HepG2 (cell line): Measurements from ENCODE around the gene RRBP1. TPM values are rescaled to one million over a fixed set of nuclear protein-coding genes. Genes with fewer than 3 reads are reported as not detected.
A peak's percentile ranks its signal among the peaks of the same experiment; 100 is the strongest.

Experiments
- DPF2 ChIP-seq: sonication (generic); formaldehyde crosslinking; IDR thresholded peaks from 2 replicates; pipeline ENCODE4 v1.4.0; 2020; ENCODE audit warnings: mild to moderate bottlenecking, low read depth, missing genetic modification reagents, borderline replicate concordance
- FOXJ3 ChIP-seq: sonication (generic); formaldehyde crosslinking; IDR thresholded peaks from 2 replicates; pipeline ENCODE4 v1.4.0; 2020; ENCODE audit warnings: missing genetic modification reagents, mild to moderate bottlenecking, borderline replicate concordance
- HOXA9 ChIP-seq: sonication (generic); formaldehyde crosslinking; IDR thresholded peaks from 2 replicates; pipeline ENCODE4 v1.8.1; 2022; ENCODE audit warnings: missing genetic modification reagents, mild to moderate bottlenecking, moderate library complexity, borderline replicate concordance
- LCORL ChIP-seq, 2 experiments: fragments of 450-650 bp in 1 of 2; sonication (generic) in 1 of 2; formaldehyde crosslinking in 1 of 2; IDR thresholded peaks; 2 replicates each; pipeline versions ENCODE4 v1.5.0 to v1.6.1; 2017 to 2020; ENCODE audit warnings: antibody characterized with exemption in 1 of 2, missing genetic modification reagents in 1 of 2
- MIER3 ChIP-seq: IDR thresholded peaks from 2 replicates; pipeline ENCODE4 v1.6.1; 2016; ENCODE audit warnings: missing compliant biosample characterization, borderline replicate concordance
- NCOR1 ChIP-seq: fragments of 200-600 bp; sonication (generic); IDR thresholded peaks from 2 replicates; pipeline ENCODE4 v1.7.0; 2017; ENCODE audit warnings: antibody characterized with exemption, low read length, borderline replicate concordance
- REXO4 ChIP-seq: sonication (generic); formaldehyde crosslinking; IDR thresholded peaks from 2 replicates; pipeline ENCODE4 v1.8.0; 2022; ENCODE audit warnings: missing genetic modification reagents, mild to moderate bottlenecking, borderline replicate concordance
- ZBTB8A ChIP-seq: sonication (generic); formaldehyde crosslinking; IDR thresholded peaks from 2 replicates; pipeline ENCODE4 v1.4.0; 2020; ENCODE audit warnings: mild to moderate bottlenecking, low read depth, missing genetic modification reagents, borderline replicate concordance
- ZNF556 ChIP-seq: sonication (generic); formaldehyde crosslinking; IDR thresholded peaks from 2 replicates; pipeline ENCODE4 v1.4.0; 2020; ENCODE audit warnings: mild to moderate bottlenecking, missing genetic modification reagents, borderline replicate concordance
- polyA plus RNA-seq, 8 experiments: library from polyadenylated mRNA; depleted of rRNA in 3 of 8; stranded (reverse) in 7 of 8; unstranded in 1 of 8; fragments of >200 nt; fragmentation: Illumina TruSeq in 4 of 8; extraction: Trizol in 4 of 8; gene quantifications; 2 replicates each; pipeline versions ENCODE4 v1.2.1 to v1.2.3, GENCODE V29; 2011 to 2016; ENCODE audit warnings: low read depth in 4 of 8, missing spikeins in 1 of 8, mixed read lengths in 1 of 8; ENCODE audit not compliant: insufficient read depth in 1 of 8
- total RNA-seq, 5 experiments: library from RNA; depleted of rRNA; stranded (reverse); fragments of >200 nt; fragmentation: Illumina TruSeq; extraction: Trizol; gene quantifications; 2 replicates each; pipeline ENCODE4 v1.2.3, GENCODE V29; 2016; ENCODE audit warnings: low read depth in 1 of 5
- TF ChIP-seq, protein P1 (sequence below): fragments of 450-650 bp; IDR thresholded peaks from 2 replicates; pipeline ENCODE4 v1.6.1; 2017
- TF ChIP-seq, protein P2 (sequence below): sonication (generic); formaldehyde crosslinking; IDR thresholded peaks from 2 replicates; pipeline ENCODE4 v1.4.0; 2020; ENCODE audit warnings: mild to moderate bottlenecking, missing genetic modification reagents
- TF ChIP-seq, protein P3 (sequence below): sonication (generic); formaldehyde crosslinking; IDR thresholded peaks from 2 replicates; pipeline ENCODE4 v1.4.0; 2020; ENCODE audit warnings: missing genetic modification reagents
- TF ChIP-seq, protein P4 (sequence below): sonication (generic); formaldehyde crosslinking; IDR thresholded peaks from 2 replicates; pipeline ENCODE4 v1.4.0; 2020; ENCODE audit warnings: mild to moderate bottlenecking, missing genetic modification reagents
- TF ChIP-seq, protein P5 (sequence below): IDR thresholded peaks from 2 replicates; pipeline ENCODE4 v1.6.1; 2016; ENCODE audit warnings: missing biosample characterization, missing genetic modification reagents, low read depth

Gene RRBP1
- total and polyA plus RNA-seq, 2 of the 13 experiments (the other 11 are each of a cell fraction or from before 2014, with no cell fraction given), result 150 to 222 TPM

DNA sequence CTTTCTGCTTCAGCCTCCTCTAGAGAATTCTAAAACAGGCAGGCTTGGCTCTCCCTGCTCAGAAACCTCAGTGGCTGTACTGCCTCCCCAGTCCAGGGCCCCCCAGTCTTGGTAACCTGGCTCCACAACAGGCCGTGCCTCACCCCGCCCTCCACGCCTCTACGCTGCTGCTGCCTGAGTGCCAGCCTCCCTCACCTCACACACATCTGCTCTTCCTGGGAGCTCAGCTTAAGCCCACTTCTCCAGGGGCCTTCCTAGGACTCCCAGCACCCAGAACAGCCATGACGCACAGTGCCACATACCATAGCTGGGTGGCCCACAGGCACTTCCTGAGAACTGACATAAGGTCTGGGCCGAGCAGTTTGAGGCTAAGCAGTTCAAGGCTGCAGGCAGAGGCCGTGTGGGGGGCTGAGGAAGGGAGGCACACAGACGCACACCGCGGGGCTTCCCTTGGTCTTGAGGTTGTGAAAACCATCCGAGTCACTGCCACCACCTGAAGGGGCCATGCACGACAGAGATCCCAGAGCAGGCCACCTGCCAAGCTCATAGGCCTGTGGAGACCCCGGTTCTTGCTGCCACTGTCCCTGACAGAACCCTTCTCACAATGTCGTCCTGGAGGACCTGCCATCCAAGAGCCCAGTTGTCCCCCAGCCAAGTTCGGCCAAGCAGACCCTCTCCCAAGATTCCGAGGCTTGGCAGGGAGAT lies 69.6 kb downstream of the RRBP1 start (continued):
- TF ChIP-seq, protein P1, sequence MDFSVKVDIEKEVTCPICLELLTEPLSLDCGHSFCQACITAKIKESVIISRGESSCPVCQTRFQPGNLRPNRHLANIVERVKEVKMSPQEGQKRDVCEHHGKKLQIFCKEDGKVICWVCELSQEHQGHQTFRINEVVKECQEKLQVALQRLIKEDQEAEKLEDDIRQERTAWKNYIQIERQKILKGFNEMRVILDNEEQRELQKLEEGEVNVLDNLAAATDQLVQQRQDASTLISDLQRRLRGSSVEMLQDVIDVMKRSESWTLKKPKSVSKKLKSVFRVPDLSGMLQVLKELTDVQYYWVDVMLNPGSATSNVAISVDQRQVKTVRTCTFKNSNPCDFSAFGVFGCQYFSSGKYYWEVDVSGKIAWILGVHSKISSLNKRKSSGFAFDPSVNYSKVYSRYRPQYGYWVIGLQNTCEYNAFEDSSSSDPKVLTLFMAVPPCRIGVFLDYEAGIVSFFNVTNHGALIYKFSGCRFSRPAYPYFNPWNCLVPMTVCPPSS, result no peak
- TF ChIP-seq NCOR1, result no peak
- TF ChIP-seq REXO4 (CRISPR knock-in tag), result no peak
- TF ChIP-seq ZBTB8A (CRISPR knock-in tag), result no peak
- TF ChIP-seq DPF2 (CRISPR knock-in tag), result no peak
- TF ChIP-seq, protein P2, sequence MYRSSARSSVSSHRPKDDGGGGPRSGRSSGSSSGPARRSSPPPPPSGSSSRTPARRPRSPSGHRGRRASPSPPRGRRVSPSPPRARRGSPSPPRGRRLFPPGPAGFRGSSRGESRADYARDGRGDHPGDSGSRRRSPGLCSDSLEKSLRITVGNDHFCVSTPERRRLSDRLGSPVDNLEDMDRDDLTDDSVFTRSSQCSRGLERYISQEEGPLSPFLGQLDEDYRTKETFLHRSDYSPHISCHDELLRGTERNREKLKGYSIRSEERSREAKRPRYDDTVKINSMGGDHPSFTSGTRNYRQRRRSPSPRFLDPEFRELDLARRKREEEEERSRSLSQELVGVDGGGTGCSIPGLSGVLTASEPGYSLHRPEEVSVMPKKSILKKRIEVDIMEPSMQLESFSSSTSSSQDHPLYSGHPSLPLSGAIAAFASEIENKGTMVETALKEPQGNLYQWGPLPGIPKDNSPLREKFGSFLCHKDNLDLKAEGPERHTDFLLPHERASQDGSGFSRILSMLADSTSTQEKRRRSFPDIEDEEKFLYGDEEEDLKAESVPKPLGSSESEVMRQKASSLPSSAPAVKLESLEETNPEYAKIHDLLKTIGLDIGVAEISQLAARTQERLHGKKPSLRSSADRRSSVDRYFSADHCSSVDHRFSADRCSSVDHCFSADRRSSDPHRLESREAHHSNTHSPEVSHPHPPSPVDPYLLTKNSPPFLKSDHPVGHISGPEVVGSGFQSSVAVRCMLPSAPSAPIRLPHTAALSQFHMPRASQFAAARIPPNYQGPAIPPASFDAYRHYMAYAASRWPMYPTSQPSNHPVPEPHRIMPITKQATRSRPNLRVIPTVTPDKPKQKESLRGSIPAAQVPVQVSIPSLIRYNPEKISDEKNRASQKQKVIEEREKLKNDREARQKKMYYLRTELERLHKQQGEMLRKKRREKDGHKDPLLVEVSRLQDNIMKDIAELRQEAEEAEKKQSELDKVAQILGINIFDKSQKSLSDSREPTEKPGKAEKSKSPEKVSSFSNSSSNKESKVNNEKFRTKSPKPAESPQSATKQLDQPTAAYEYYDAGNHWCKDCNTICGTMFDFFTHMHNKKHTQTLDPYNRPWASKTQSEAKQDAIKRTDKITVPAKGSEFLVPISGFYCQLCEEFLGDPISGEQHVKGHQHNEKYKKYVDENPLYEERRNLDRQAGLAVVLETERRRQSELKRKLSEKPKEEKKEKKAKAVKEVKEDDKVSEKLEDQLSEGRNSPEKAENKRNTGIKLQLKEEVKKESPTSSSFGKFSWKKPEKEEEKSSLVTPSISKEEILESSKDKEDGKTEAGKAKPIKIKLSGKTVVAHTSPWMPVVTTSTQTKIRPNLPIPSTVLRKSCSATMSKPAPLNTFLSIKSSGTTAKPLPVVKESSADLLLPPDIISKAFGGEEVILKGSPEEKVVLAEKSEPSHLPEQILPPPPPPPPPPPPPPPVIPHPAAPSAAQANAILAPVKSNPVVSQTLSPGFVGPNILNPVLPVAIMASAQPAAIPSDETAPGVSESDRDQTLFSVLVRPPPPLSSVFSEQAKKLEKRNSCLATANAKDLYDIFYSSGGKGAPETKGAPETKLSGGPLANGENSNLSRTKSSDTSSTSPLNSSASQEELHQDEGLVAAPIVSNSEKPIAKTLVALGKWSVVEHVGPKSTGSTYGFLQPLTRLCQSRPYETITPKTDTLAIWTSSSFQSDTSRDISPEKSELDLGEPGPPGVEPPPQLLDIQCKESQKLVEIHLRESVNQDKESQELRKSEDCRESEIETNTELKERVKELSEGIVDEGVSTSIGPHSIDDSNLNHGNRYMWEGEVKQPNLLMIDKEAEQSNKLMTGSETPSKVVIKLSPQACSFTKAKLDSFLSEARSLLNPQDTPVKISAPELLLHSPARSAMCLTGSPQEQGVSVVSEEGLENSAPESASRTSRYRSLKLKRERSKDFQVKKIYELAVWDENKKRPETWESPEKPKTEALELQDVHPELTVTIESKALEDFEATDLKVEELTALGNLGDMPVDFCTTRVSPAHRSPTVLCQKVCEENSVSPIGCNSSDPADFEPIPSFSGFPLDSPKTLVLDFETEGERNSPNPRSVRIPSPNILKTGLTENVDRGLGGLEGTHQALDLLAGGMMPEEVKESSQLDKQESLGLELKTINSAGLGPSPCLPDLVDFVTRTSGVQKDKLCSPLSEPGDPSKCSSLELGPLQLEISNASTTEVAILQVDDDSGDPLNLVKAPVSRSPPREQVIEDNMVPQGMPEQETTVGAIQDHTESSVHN, result no peak
- no peak for TF ChIP-seq LCORL (IDR thresholded peaks at IDR 0.05)
- TF ChIP-seq LCORL (CRISPR knock-in tag; IDR thresholded peaks at IDR 0.05), result no peak
- no peak for TF ChIP-seq FOXJ3 (CRISPR knock-in tag)
- TF ChIP-seq HOXA9 (CRISPR knock-in tag), result no peak
- 0 out of 2 replicates have a peak, but pooled peaks have one; percentile 53 for TF ChIP-seq ZNF556
- TF ChIP-seq, protein P3, sequence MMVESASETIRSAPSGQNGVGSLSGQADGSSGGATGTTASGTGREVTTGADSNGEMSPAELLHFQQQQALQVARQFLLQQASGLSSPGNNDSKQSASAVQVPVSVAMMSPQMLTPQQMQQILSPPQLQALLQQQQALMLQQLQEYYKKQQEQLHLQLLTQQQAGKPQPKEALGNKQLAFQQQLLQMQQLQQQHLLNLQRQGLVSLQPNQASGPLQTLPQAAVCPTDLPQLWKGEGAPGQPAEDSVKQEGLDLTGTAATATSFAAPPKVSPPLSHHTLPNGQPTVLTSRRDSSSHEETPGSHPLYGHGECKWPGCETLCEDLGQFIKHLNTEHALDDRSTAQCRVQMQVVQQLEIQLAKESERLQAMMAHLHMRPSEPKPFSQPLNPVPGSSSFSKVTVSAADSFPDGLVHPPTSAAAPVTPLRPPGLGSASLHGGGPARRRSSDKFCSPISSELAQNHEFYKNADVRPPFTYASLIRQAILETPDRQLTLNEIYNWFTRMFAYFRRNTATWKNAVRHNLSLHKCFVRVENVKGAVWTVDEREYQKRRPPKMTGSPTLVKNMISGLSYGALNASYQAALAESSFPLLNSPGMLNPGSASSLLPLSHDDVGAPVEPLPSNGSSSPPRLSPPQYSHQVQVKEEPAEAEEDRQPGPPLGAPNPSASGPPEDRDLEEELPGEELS (CRISPR knock-in tag), result peak; percentile 0; the same call in 1 of the 2 replicates
- TF ChIP-seq, protein P4, sequence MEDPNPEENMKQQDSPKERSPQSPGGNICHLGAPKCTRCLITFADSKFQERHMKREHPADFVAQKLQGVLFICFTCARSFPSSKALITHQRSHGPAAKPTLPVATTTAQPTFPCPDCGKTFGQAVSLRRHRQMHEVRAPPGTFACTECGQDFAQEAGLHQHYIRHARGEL (CRISPR knock-in tag), result no peak
- TF ChIP-seq MIER3 (CRISPR knock-in tag), result no peak
- TF ChIP-seq, protein P5, sequence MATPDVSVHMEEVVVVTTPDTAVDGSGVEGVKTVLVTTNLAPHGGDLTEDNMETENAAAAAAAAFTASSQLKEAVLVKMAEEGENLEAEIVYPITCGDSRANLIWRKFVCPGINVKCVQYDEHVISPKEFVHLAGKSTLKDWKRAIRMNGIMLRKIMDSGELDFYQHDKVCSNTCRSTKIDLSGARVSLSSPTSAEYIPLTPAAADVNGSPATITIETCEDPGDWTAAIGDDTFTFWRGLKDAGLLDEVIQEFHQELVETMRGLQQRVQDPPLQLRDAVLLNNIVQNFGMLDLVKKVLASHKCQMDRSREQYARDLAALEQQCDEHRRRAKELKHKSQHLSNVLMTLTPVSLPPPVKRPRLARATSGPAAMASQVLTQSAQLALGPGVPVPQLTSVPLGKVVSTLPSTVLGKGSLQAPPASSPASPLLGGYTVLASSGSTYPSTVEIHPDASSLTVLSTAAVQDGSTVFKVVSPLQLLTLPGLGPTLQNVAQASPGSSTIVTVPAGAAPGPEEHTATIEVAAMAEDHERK (CRISPR knock-in tag), result no peak
